ENCODE results near the gene MB21D2. TPM values are rescaled to one million over a fixed set of nuclear protein-coding genes. Genes with fewer than 3 reads are reported as not detected.

Gene MB21D2
- total RNA-seq, 4 donors from 2014 or later = 0.72 to 3.6 (median 2.8) TPM

DNA sequence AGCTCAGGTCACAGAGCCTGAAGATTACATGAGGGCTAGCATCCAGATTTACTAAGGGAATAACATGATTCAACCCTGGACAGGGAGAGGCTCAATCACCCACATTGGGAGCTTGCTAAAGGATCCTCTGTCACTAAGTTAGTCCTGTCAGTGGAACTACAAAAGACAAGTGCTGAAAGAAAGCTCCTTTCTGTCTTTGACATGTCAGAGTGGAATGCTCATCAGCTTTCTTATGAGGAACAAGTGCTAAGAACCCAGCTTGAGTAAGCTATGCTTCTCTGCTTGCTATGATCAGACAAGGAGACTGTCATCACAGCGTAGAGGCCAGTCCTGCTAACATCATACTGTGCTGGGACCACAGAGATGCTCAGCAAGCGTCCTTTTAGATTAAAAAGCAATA is 74.5 kb downstream of the MB21D2 start:
- no peak for TF ChIP-seq POLR2A (IDR thresholded peaks at IDR 0.05)
- TF ChIP-seq, protein P1, sequence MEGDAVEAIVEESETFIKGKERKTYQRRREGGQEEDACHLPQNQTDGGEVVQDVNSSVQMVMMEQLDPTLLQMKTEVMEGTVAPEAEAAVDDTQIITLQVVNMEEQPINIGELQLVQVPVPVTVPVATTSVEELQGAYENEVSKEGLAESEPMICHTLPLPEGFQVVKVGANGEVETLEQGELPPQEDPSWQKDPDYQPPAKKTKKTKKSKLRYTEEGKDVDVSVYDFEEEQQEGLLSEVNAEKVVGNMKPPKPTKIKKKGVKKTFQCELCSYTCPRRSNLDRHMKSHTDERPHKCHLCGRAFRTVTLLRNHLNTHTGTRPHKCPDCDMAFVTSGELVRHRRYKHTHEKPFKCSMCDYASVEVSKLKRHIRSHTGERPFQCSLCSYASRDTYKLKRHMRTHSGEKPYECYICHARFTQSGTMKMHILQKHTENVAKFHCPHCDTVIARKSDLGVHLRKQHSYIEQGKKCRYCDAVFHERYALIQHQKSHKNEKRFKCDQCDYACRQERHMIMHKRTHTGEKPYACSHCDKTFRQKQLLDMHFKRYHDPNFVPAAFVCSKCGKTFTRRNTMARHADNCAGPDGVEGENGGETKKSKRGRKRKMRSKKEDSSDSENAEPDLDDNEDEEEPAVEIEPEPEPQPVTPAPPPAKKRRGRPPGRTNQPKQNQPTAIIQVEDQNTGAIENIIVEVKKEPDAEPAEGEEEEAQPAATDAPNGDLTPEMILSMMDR (IDR thresholded peaks at IDR 0.05) = no peak
- Histone ChIP-seq H3K27me3 (no peaks in the 10 kb centered on the region), H3K4me1 (peaks cover 0 to 8% (median 0%) of the 10 kb centered on the region in 3 donors), H3K36me3 (no peaks in the 10 kb centered on the region), H3K9me3 (no peaks in the 10 kb centered on the region), H3K4me3 (no peak overlapping the region), H3K27ac (no peak overlapping the region)
- no peak for DNase-seq
- 88 to 95% methylated on average over 2 of the region's 2 CpGs for WGBS, 2 donors
- intact Hi-C loops (cut with DNase I) = no loop called here

DNA sequence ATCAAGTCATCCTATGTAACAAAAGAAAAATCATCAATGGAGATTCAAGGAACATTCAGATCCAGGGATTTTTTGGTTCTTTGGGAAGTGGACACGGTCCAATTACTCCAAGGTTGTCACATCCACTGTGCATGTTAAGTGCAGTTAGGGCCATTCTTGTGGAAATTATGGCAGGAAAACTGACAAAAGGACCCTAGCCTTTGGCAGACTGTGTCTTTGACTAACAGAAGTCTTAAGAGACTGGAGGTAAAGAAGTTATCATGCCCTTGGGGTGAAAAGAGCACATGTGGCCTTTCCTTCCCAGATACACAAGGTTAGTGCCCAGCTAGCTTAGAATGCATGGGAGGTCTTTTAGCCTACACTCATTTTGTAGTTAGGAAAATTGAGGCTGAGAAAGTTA is 74.9 kb downstream of the MB21D2 start:
- TF ChIP-seq POLR2A (IDR thresholded peaks at IDR 0.05) = no peak
- TF ChIP-seq, protein P1 (IDR thresholded peaks at IDR 0.05) = no peak
- no peak overlapping the region for H3K4me3 ChIP-seq
- no peaks in the 10 kb centered on the region for H3K27me3 ChIP-seq
- peaks cover 0 to 4% (median 0%) of the 10 kb centered on the region in 3 donors for H3K4me1 ChIP-seq
- intact Hi-C loops (cut with DNase I) = no loop called here
- no peak for DNase-seq
- no peak overlapping the region for H3K27ac ChIP-seq
- H3K9me3 ChIP-seq = no peaks in the 10 kb centered on the region
- 88 to 93% methylated on average over 1 of the region's 1 CpG for WGBS, 2 donors
- no peaks in the 10 kb centered on the region for H3K36me3 ChIP-seq

DNA sequence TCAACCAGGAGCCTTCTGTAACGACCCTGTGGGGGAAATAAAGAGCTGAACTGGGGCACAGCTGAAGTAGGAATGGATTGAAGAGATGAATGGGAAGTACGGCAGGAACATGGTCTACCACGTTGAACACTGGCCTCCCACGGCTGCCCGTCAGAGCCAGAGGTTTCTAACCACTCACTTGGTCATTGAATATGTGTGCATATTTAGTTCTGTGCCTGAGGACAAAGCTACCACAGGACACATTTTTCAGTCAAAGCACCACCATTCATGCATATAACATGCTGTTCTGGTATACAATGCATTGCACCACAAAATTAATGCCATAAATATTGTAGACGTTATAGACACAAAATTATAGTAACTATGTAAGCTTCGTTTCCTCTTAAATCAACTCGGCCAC is 75.5 kb downstream of the MB21D2 start:
- Histone ChIP-seq H3K4me3 (no peak overlapping the region), H3K27me3 (no peaks in the 10 kb centered on the region), H3K9me3 (no peaks in the 10 kb centered on the region), H3K36me3 (no peaks in the 10 kb centered on the region), H3K4me1 (no peaks in the 10 kb centered on the region), H3K27ac (no peak overlapping the region)
- TF ChIP-seq, protein P1 (IDR thresholded peaks at IDR 0.05) = no peak
- TF ChIP-seq POLR2A (IDR thresholded peaks at IDR 0.05) = no peak
- WGBS, 2 donors = 86 to 90% methylated on average over 8 of the region's 8 CpGs
- intact Hi-C loops (cut with DNase I) = no loop called here
- DNase-seq = no peak

DNA sequence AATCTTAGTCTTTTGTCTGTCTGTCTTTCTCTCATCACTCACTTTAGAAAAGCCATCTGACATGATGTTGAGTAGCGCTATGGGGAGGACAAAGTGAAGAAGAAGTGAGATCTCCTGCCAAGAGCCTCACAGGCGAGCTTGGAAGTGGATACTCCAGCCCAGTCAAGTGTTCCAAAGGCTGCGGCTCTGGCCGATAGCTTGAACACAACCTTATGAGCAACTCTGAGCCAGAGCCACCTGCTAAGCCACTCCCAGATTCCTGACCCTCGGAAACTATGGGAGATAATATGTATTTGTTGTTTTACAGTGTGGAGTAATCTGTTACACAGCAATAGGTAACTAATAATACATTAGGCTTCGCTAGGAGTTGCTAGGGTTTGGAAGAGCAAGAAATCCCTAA is 76.2 kb downstream of the MB21D2 start:
- intact Hi-C loops (cut with DNase I) = no loop called here
- WGBS, 2 donors = 94 to 95% methylated on average over 6 of the region's 6 CpGs
- TF ChIP-seq, protein P1 (IDR thresholded peaks at IDR 0.05) = no peak
- no peak for TF ChIP-seq POLR2A (IDR thresholded peaks at IDR 0.05)
- Histone ChIP-seq H3K27ac (no peak overlapping the region), H3K4me3 (no peak overlapping the region), H3K9me3 (no peaks in the 10 kb centered on the region), H3K4me1 (peaks cover 0 to 2% (median under 1%) of the 10 kb centered on the region in 3 donors), H3K36me3 (no peaks in the 10 kb centered on the region), H3K27me3 (no peaks in the 10 kb centered on the region)
- DNase-seq = no peak

DNA sequence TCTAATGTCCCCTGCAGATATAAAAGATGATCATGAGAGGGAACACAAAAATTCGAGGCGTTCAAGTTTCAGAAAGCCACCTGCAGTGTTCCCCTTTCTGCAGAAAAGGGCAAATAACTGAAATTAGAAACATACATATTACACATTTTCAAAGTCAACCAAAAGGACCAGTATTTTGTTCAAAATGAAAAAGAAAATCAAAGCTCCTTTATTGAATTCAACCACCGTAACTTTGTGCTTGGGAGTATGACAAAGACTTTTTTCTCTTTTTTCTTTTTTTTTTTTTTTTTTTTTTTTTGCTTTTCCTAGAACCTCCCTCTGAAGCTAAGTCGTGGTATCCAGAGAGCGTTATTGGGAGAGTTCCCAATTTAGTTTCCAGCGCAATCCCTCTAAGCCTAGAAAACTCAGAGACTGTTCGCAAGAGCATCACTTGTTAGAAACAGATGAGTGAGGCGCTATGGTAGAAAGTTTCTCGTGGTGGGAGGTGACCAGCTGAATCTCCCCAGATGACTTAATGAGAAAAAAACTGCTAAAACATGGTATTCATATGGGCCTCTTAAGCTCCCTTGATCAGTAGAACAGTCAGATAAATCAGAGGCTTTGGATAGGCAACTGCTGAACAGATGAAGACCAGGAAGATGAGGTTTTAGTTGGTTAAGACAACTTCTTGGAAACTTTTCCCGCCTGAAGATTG is 77.4 kb downstream of the MB21D2 start:
- intact Hi-C loops (cut with DNase I) = no loop called here
- no peaks in the 10 kb centered on the region for H3K27me3 ChIP-seq
- TF ChIP-seq POLR2A (IDR thresholded peaks at IDR 0.05) = no peak
- TF ChIP-seq, protein P1 (IDR thresholded peaks at IDR 0.05) = no peak
- no peak for DNase-seq
- 83 to 88% methylated on average over 10 of the region's 10 CpGs for WGBS, 2 donors
- H3K4me1 ChIP-seq = peaks cover 0 to 9% (median 3%) of the 10 kb centered on the region in 3 donors
- no peaks in the 10 kb centered on the region for H3K36me3 ChIP-seq
- H3K27ac ChIP-seq = no peak overlapping the region
- H3K4me3 ChIP-seq = no peak overlapping the region
- no peaks in the 10 kb centered on the region for H3K9me3 ChIP-seq

All from esophagus squamous epithelium (tissue), 5 donors.